ENCODE data around the gene SNX20. TPM values are rescaled to one million over a fixed set of nuclear protein-coding genes. Genes with fewer than 3 reads are reported as not detected.

SNX20 gene
- total RNA-seq, 1 donor from 2014 or later = not detected

GRCh38 chr16:50711040-50711439, 29.9 kb upstream of the SNX20 start:
- H3K27ac Mint-ChIP-seq (ENCODE audit: unreplicated experiment) = no peak overlapping the region
- no peak overlapping the region for H2AFZ ChIP-seq (ENCODE audit: low read depth, low read length)
- DNase-seq (ENCODE audit: low read depth) = no peak
- peaks cover 1% of the 10 kb centered on the region for H3K4me1 Mint-ChIP-seq (ENCODE audit: low read depth, unreplicated experiment)
- H4K20me1 ChIP-seq (ENCODE audit: insufficient read depth, low read length) = no peaks in the 10 kb centered on the region
- H3K4me3 Mint-ChIP-seq (ENCODE audit: unreplicated experiment) = no peak overlapping the region
- no peak overlapping the region for H3K4me2 ChIP-seq (ENCODE audit: low read length)
- H3K36me3 Mint-ChIP-seq (ENCODE audit: low read depth, unreplicated experiment) = no peaks in the 10 kb centered on the region
- TF ChIP-seq EZH2 (IDR thresholded peaks at IDR 0.05; ENCODE audit: insufficient read depth, low read length) = no peak
- TF ChIP-seq CTCF (IDR thresholded peaks at IDR 0.05; ENCODE audit: insufficient read depth, low read depth, low read length) = no peak
- no peak overlapping the region for H3K9ac ChIP-seq (ENCODE audit: low read length)
- H3K36me3 ChIP-seq (ENCODE audit: insufficient read depth, low read length) = no peaks in the 10 kb centered on the region
- no peaks in the 10 kb centered on the region for H3K9me3 ChIP-seq (ENCODE audit: insufficient read depth, low read depth, low read length)
- H3K27me3 ChIP-seq (ENCODE audit: insufficient read depth, low read length) = no peaks in the 10 kb centered on the region
- no peak overlapping the region for H3K4me3 ChIP-seq (ENCODE audit: insufficient read depth, low read depth, low read length)
- no peak overlapping the region for H3K27ac ChIP-seq (ENCODE audit: low read depth, low read length)
- H3K9me3 Mint-ChIP-seq (ENCODE audit: unreplicated experiment) = peaks cover 5% of the 10 kb centered on the region
- no peaks in the 10 kb centered on the region for H3K4me1 ChIP-seq (ENCODE audit: insufficient read depth, low read length)
- FAIRE-seq = no peak
- peaks cover 19% of the 10 kb centered on the region for H3K27me3 Mint-ChIP-seq (ENCODE audit: low read depth, unreplicated experiment)
- no peaks in the 10 kb centered on the region for H3K79me2 ChIP-seq (ENCODE audit: insufficient read depth, low read length)

- H3K4me3 ChIP-seq (ENCODE audit: insufficient read depth, low read depth, low read length) = no peak overlapping the region
- Mint-ChIP-seq H3K4me3 (ENCODE audit: unreplicated experiment) (no peak overlapping the region), H3K27me3 (ENCODE audit: low read depth, unreplicated experiment) (peaks cover 21% of the 10 kb centered on the region), H3K9me3 (ENCODE audit: unreplicated experiment) (peaks cover 8% of the 10 kb centered on the region), H3K4me1 (ENCODE audit: low read depth, unreplicated experiment) (peaks cover 3% of the 10 kb centered on the region), H3K27ac (ENCODE audit: unreplicated experiment) (no peak overlapping the region), H3K36me3 (ENCODE audit: low read depth, unreplicated experiment) (no peaks in the 10 kb centered on the region)
- no peaks in the 10 kb centered on the region for H4K20me1 ChIP-seq (ENCODE audit: insufficient read depth, low read length)
- H3K79me2 ChIP-seq (ENCODE audit: insufficient read depth, low read length) = no peaks in the 10 kb centered on the region
- no peaks in the 10 kb centered on the region for H3K36me3 ChIP-seq (ENCODE audit: insufficient read depth, low read length)
- no peaks in the 10 kb centered on the region for H3K4me1 ChIP-seq (ENCODE audit: insufficient read depth, low read length)
- H3K4me2 ChIP-seq (ENCODE audit: low read length) = no peak overlapping the region
- DNase-seq (ENCODE audit: low read depth) = no peak
- H3K9me3 ChIP-seq (ENCODE audit: insufficient read depth, low read depth, low read length) = no peaks in the 10 kb centered on the region
- H3K9ac ChIP-seq (ENCODE audit: low read length) = no peak overlapping the region
- TF ChIP-seq EZH2 (IDR thresholded peaks at IDR 0.05; ENCODE audit: insufficient read depth, low read length) (no peak), CTCF (IDR thresholded peaks at IDR 0.05; ENCODE audit: insufficient read depth, low read depth, low read length) (no peak)
- no peak for FAIRE-seq
- no peak overlapping the region for H3K27ac ChIP-seq (ENCODE audit: low read depth, low read length)
- H2AFZ ChIP-seq (ENCODE audit: low read depth, low read length) = no peak overlapping the region
- H3K27me3 ChIP-seq (ENCODE audit: insufficient read depth, low read length) = no peaks in the 10 kb centered on the region
These were observed 28.9 kb upstream of the SNX20 start for GRCh38 chr16:50709980-50710379.

- Mint-ChIP-seq H3K4me3 (ENCODE audit: unreplicated experiment) (no peak overlapping the region), H3K4me1 (ENCODE audit: low read depth, unreplicated experiment) (peaks cover 3% of the 10 kb centered on the region), H3K27ac (ENCODE audit: unreplicated experiment) (no peak overlapping the region), H3K9me3 (ENCODE audit: unreplicated experiment) (peaks cover 14% of the 10 kb centered on the region), H3K27me3 (ENCODE audit: low read depth, unreplicated experiment) (peaks cover 21% of the 10 kb centered on the region), H3K36me3 (ENCODE audit: low read depth, unreplicated experiment) (no peaks in the 10 kb centered on the region)
- Histone ChIP-seq H3K9me3 (ENCODE audit: insufficient read depth, low read depth, low read length) (peaks cover under 1% of the 10 kb centered on the region), H3K27ac (ENCODE audit: low read depth, low read length) (no peak overlapping the region), H3K4me2 (ENCODE audit: low read length) (no peak overlapping the region), H2AFZ (ENCODE audit: low read depth, low read length) (no peak overlapping the region), H3K4me1 (ENCODE audit: insufficient read depth, low read length) (no peaks in the 10 kb centered on the region), H3K79me2 (ENCODE audit: insufficient read depth, low read length) (no peaks in the 10 kb centered on the region), H3K9ac (ENCODE audit: low read length) (no peak overlapping the region), H3K4me3 (ENCODE audit: insufficient read depth, low read depth, low read length) (no peak overlapping the region), H3K27me3 (ENCODE audit: insufficient read depth, low read length) (no peaks in the 10 kb centered on the region), H3K36me3 (ENCODE audit: insufficient read depth, low read length) (no peaks in the 10 kb centered on the region), H4K20me1 (ENCODE audit: insufficient read depth, low read length) (no peaks in the 10 kb centered on the region)
- DNase-seq (ENCODE audit: low read depth) (no peak), FAIRE-seq (no peak)
- TF ChIP-seq EZH2 (IDR thresholded peaks at IDR 0.05; ENCODE audit: insufficient read depth, low read length) (no peak), CTCF (IDR thresholded peaks at IDR 0.05; ENCODE audit: insufficient read depth, low read depth, low read length) (no peak)
These were observed 28.1 kb upstream of the SNX20 start for GRCh38 chr16:50709061-50709684.

Measured in astrocyte (in vitro differentiated cells and primary cell).